ENCODE data around the gene TTC31.

TTC31 gene

DNA sequence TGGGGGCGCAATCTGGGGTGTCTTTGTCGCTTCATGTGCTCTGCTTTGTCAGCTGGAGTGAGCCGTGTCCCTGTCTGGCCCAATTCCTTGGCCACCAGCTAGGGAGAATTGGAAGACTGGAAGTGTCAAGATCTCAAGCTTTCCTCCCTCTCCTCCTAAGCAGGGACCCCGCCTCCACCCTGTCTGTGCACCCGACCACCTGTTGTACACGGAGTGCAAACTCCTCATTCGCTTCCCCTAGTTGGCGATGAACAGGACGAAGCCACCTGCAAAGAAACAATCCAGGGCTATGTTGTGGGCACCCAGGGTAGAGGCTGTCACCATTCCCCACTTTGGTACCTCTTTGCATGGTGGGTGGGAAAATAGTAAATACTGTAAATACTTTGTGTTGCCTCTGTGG is 44.9 kb downstream of the TTC31 start:
- DNase-seq = no peak

DNA sequence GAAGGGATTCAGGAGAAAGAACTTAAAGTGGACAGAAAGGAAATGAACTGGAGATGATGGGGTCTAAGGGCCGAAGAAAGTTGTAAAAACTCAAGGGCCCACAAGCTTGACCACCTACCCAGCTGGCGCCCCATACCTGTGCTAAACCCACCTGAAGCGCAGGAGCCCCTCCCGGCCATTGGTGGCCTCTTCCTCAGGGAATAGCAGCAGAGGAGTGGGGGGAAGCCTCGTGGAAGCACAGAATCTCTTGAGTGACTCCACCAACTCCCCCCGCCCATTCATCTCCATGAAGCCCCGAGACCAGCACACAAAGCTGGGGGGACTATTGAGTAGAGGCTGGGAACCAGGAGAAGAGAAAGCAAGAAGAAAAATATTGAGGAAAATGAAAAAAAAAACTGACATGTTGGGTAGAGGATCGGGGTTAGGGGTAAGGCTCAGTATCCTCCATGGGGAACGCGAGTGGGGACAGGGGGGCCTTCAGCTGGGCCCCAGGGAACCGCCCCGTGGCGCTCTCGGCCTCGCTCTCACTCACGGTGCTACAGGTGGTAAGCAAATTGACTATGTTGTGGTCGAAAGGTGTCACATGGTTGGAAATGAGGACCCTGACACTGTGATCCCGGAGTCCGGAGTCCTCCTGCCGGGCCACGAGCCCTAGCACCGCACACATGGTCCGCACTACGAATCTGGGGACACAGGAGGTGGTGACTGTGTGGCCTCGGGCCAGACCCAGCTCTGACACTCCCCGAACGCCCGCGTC is 45.9 kb downstream of the TTC31 start:
- DNase-seq = no peak

DNA sequence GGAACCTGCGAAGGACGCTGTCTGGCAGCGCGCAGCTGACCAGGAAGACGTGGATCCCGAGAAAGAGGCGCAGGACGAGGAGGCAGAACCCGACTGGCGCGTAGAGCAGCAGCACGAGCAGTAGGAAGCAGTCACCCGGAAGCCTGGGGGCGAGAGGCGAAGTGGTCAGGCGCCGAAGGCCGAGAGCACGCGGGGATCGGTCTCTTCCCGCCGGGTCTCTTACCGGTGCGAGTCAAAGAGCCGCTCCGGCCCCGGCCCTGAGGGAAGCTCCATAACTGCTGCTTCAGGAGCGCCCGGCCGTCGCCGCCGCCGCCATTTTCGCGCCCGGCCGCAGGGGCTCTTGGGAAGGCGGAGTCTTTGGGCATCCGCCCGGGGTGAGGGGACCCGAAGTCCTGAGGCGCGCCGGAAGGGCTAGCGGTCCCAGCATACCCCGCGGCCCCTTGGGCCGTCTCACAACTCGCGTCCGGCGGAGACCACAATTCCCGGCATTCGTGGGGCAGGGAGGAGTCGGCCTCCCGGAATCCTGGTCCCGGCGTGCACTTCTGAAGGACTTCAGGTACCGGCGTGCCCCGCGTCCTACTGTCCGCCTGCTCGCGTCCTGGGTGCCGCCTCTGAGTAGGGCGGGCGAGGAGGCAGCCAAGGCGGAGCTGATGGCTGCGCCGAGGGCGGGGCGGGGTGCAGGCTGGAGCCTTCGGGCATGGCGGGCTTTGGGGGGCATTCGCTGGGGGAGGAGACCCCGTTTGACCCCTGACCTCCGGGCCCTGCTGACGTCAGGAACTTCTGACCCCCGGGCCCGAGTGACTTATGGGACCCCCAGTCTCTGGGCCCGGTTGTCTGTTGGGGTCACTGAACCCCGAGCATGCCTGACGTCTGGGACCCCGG is 46.7 kb downstream of the TTC31 start, which contains the start of the genes AUP1 and HTRA2:
Gene AUP1, minus strand, starts transcription at position 350 of the 882 bp plus-strand sequence. Its CDS starts 77 bp downstream, at position 273.
Gene HTRA2, plus strand, starts transcription at position 577 of the 882 bp plus-strand sequence. Its CDS starts 74 bp downstream, at position 651.
- DNase-seq = peak; percentile 98

DNA sequence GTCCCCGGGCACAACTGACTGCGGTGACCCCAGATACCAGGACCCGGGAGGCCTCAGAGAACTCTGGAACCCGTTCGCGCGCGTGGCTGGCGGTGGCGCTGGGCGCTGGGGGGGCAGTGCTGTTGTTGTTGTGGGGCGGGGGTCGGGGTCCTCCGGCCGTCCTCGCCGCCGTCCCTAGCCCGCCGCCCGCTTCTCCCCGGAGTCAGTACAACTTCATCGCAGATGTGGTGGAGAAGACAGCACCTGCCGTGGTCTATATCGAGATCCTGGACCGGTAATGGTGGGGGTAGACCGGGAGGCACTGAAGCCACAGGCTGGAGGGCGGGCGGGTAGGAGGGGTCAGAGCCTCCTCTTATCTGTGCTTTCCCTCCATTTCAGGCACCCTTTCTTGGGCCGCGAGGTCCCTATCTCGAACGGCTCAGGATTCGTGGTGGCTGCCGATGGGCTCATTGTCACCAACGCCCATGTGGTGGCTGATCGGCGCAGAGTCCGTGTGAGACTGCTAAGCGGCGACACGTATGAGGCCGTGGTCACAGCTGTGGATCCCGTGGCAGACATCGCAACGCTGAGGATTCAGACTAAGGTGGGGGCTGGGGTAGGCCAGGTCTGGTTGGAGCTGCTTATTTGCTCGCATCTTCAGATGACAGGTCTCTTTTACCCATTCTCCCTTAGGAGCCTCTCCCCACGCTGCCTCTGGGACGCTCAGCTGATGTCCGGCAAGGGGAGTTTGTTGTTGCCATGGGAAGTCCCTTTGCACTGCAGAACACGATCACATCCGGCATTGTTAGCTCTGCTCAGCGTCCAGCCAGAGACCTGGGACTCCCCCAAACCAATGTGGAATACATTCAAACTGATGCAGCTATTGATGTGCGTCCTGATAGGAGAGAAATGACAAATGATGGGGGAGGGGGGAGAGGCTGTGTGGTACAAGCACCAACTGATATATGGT is 47.6 kb downstream of the TTC31 start:
- no peak for DNase-seq

DNA sequence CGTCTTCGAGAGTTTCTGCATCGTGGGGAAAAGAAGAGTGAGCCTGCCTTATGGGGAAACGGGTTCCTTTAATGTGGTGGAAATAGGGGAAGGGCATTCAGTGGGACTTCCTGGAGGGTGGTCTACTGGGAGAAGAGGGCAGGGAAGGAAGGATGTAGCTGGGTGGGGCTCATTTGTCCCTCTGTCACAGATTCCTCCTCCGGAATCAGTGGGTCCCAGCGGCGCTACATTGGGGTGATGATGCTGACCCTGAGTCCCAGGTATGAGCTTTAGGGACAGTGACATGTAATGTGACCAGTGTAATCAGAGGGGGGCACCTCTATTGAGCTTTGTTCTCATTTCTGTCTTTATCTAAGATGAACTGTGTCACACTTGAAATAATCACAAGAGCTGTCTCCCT is 48.8 kb downstream of the TTC31 start:
- no peak for DNase-seq

DNA sequence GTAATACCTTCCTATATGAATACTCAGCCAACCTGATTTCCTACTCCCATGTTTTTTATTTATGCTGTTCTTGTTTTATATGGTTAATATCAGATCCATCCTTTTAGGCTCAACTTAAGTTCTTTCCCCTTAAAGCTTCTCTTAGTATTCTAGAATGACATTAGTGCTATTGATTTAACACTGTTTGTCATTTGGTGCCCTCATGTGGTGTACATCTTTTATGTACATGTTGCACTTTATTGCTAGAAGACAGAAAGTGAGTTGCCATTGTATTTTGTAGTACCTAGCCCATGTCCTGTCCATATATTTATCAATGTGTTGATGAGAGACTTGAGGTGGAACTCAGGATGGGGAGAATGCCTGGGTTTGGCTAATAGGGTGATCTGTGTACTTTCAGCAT is 49.3 kb downstream of the TTC31 start:
- DNase-seq = no peak

DNA sequence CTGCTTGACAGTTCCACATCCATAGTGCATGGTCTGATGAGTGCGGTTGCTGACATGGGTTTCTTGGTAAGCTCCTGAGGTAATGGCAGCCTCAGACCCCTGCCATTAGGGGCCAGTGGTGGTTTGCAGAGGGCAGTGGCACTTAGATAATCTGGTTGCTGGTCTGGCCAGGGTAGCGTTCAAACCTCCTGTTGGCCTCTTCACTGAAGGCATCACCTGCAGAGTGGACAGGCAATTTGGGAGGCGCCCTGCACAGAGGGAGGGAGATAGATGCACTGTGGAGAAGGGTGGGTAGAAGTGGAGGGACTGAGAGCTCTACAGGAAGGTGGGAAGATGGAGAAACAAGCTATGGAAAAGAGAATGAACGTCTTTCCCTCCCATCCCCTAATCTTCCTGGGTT is 50.6 kb downstream of the TTC31 start:
- no peak for DNase-seq

DNA sequence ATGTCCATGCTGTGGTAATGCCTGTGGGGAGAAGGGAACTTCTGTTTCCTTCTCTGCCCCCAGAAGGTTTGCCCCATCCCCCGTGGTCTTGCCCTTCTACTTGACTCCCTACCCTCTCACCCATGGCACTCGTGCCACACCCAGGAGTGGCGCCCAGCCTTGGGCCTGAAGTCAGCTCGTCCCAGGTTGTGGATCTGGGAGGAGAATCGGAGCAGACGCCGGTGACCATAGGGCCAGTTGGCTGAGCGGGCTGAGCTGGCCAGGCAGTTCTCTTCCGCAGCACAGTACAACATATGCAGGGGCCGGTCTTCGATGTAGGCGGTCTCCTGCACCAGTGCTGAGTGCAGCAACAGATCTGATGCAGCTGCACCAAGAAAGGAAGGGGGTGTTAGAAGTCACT is 51.5 kb downstream of the TTC31 start:
- DNase-seq = no peak

DNA sequence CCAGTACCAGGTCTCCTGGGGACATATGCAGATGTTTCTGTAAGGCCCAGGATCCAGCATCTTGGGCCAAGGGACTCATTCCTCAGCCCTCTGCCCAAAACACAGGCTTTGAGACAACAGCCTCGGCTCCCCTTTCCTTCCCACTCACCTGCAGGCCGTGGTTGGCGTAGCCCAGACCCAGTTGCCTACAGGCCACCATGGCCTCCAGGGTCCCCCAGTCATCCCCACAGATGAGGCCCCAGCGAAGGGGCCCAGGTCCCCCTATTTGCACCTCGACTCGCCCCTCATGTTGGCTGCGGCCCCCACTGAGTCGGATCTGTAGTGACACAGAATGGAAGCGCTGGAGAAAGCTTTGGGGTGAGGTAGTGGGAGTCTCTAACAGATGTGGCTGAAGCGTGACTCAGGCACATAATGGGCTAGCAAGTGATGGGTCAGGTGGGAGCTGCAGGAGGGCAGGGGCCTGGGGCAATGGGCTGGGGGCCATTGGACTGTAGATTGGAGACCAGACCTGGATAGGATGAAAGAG is 52.6 kb downstream of the TTC31 start:
- DNase-seq = no peak

DNA sequence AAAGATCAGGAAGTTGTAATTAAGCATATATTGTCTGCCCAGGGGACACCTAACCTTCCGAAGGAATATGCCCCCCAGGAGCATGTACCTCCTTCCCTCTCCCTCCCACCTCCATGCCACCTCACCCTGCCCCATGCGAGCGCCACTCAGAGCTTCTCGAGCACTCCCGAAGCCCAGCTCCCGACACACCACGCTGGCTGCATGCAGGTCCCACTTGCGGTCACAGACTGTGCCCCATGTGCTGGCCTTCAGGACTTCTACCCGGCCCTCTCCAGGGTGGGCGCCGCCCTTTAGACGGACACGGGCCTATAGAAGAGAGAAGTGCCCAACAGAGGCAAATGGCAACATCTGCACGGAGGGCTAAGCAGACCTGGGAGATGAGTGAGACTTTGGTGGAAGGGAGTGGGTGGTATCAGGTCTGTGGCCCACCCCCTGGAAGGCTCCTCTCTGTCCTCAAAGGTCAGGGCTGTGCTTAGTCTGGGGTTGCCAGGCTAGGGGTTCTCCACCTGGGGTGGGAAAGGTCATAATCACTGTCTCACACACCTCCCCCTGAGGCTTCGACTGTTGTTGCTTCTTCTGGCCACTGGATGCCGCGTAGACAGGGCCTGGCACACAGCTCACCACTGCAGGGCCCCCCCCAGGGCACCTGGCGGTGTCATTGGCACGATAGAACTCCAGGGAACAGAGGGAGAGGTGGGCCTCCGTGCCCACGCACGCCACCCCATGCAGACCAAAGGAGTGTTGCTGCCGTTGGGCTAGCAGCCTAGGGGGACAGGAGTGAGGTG is 53.5 kb downstream of the TTC31 start:
- DNase-seq = no peak

DNA sequence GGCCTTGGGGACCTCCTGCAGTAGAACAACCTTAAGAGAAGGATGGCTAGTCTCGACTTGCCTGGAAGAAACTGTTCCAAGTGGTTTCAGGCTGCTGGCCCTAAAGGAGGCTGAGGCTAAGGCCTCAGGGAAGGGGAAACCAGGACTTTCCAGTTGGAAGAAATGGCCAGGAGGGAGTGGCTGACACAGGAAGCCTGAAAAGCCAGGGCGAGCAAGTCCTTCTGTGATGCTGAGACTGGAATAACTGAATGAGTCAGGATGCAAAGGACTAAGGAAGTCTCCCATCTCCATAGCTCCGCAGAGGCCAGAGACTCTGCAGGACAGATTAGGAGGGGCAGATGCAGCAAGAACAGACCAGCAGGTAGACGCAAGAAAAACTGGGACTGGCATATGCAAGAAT is 54.3 kb downstream of the TTC31 start:
- no peak for DNase-seq

DNA sequence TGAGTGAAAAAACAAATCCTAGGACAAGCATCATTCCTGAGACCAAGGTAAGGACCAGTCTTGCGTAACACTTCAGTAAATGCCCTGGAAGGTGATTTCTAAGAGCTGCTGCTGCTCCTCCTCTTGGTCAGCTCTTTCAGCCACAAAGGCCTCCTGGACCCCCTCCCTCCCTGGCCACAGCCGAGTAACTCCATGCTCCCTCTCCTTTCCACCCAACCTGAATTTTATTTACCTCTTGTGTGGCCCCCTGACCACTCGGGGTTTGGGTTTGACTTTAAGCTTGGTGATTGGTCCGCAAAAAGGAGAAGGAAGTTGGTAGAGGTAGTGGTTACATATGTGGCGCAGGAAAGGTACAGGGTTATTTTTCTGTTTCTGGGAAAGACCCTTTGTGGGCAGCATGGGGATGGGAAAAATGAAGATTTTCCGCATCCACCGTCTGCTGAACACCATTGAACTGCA is 56.0 kb downstream of the TTC31 start:
- DNase-seq = no peak

DNA sequence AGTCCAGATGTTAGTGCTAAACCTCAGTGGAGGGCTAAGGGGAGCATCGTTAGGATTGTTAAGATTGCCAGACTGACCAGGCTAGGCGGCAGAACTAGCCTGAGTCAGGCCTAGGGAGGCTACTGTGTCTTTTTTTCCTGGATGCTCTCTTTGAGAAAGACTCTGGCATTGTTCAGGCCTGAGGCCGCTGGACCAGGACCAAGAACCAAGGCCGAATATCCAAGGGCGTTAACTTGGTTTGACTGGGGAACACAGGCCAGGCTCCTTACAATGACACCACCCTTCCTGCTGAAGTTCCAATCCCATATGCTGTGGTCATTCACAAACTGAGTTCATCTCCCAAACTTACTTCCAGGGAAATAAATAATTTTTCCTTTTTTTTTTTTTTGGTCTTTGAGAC is 57.4 kb downstream of the TTC31 start:
- no peak for DNase-seq

DNA sequence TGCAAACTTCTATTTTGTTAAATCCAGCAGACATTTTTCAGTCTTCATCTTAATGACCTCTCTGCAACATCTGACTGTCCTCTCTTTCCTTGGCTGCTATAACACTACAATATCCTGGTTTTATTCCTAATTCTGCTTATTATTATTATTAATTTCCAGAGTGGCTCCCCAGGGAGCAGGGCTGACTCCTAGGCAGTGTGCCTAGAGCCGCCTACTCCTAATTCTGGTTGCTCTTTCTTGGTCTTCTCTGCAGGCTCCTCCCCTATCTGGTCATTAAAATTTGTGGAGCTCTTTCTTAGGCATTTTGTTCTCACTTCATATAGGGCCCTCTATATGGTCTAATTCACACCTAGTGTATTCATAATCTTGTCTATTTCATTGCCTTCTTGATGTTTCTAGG is 60.1 kb downstream of the TTC31 start:
- DNase-seq = no peak
